A549 (cell line): Measurements from ENCODE around the gene TTC34. TPM values are rescaled to one million over a fixed set of nuclear protein-coding genes. Genes with fewer than 3 reads are reported as not detected.

ENCODE experiments used
- ATAC-seq, 2 experiments: fragments of 200-7000 bp in 1 of 2; fragments of >200 bp in 1 of 2; cut with Nextera tagmentation in 1 of 2; cut with Tn5 transposase in 1 of 2; 3 replicates each; pipeline versions ENCODE4 v1.8.0 to v1.9.1; 2018 to 2020; ENCODE audit warnings: mild to moderate bottlenecking in 1 of 2, moderate library complexity in 1 of 2
- CTCF ChIA-PET: fragments of 300-600 bp; sonication (Branson Sonifier 250); formaldehyde crosslinking; extraction: SDS; loops from one replicate; lab custom pipeline; 2021; ENCODE audit warnings: antibody characterized with exemption, inconsistent platforms; lab: Yijun Ruan, JAX
- POLR2A ChIA-PET: fragments of 350-600 bp; formaldehyde crosslinking; extraction: SDS; loops from one replicate; lab custom pipeline; 2021; ENCODE audit warnings: antibody characterized with exemption, inconsistent platforms; lab: Yijun Ruan, JAX
- DNase-seq, 2 experiments: peaks; one replicate each; pipeline versions ENCODE4 v3.0.0 to v3.0.0-alpha.2; 2011 to 2016; ENCODE audit warnings: low read depth in 1 of 2, low spot score in 1 of 2
- FAIRE-seq: peaks from 2 replicates; lab custom pipeline; 2011; peaks lifted over from hg19 to GRCh38; lab: Jason Lieb, UNC
- H3K27ac ChIP-seq, 2 experiments: fragments of >200 bp; sonication (Bioruptor Twin); formaldehyde crosslinking; 3 replicates each; pipeline ENCODE4 v1.5.1; 2016 to 2017
- H3K4me1 ChIP-seq: fragments of >200 bp; sonication (Bioruptor Twin); formaldehyde crosslinking; 3 replicates; pipeline ENCODE4 v1.6.1; 2016
- H3K4me2 ChIP-seq: fragments of >200 bp; sonication (Bioruptor Twin); formaldehyde crosslinking; 3 replicates; pipeline ENCODE4 v1.6.1; 2016
- H3K4me3 ChIP-seq: fragments of >200 bp; sonication (Bioruptor Twin); formaldehyde crosslinking; 3 replicates; pipeline ENCODE4 v1.5.1; 2016
- H3K9me3 ChIP-seq: fragments of >200 bp; sonication (Bioruptor Twin); formaldehyde crosslinking; 3 replicates; pipeline ENCODE4 v1.6.1; 2016
- BHLHE40 ChIP-seq: IDR thresholded peaks from 2 replicates; pipeline ENCODE4 v1.6.1; 2012; ENCODE audit warnings: low read depth, low read length, inconsistent platforms
- CHD4 ChIP-seq: fragments of 200-600 bp; sonication (generic); IDR thresholded peaks from 2 replicates; pipeline ENCODE4 v1.6.1; 2016; ENCODE audit warnings: antibody characterized with exemption, mild to moderate bottlenecking, borderline replicate concordance
- E2F6 ChIP-seq: IDR thresholded peaks from 2 replicates; pipeline ENCODE4 v1.6.1; 2012; ENCODE audit warnings: low read depth, borderline replicate concordance
- EHF ChIP-seq: fragments of 250-450 bp; sonication (Bioruptor Pico); IDR thresholded peaks from 2 replicates; pipeline ENCODE4 v1.5.0; 2020; ENCODE audit warnings: mild to moderate bottlenecking
- FOSL2 ChIP-seq, 2 experiments: fragments of 450-650 bp in 1 of 2; fragments of >200 bp in 1 of 2; sonication (Bioruptor Twin) in 1 of 2; formaldehyde crosslinking; IDR thresholded peaks; 2 replicates each; pipeline versions ENCODE4 v1.5.0 to v1.6.1; 2016 to 2020; ENCODE audit warnings: mild to moderate bottlenecking in 1 of 2, moderate library complexity in 1 of 2
- GATA3 ChIP-seq: IDR thresholded peaks from 2 replicates; pipeline ENCODE4 v1.6.1; 2012; ENCODE audit warnings: borderline replicate concordance
- HDAC2 ChIP-seq: fragments of 200-600 bp; sonication (generic); IDR thresholded peaks from 2 replicates; pipeline ENCODE4 v1.6.1; 2016
- HOXA7 ChIP-seq: fragments of 250-450 bp; sonication (Bioruptor Pico); IDR thresholded peaks from 2 replicates; pipeline ENCODE4 v1.5.0; 2020; ENCODE audit warnings: mild to moderate bottlenecking, moderate library complexity
- HOXB13 ChIP-seq: fragments of 250-450 bp; sonication (Bioruptor Pico); IDR thresholded peaks from 2 replicates; pipeline ENCODE4 v1.5.0; 2020; ENCODE audit warnings: low read depth, mild to moderate bottlenecking, moderate library complexity
- JUNB ChIP-seq: fragments of >200 bp; sonication (Bioruptor Twin); formaldehyde crosslinking; IDR thresholded peaks from 2 replicates; pipeline ENCODE4 v1.6.1; 2016
- KDM1A ChIP-seq: fragments of 200-600 bp; sonication (generic); IDR thresholded peaks from 2 replicates; pipeline ENCODE4 v1.6.1; 2016; ENCODE audit warnings: low read depth, mild to moderate bottlenecking
- KDM5A ChIP-seq: fragments of 200-600 bp; sonication (generic); IDR thresholded peaks from 2 replicates; pipeline ENCODE4 v1.6.1; 2016; ENCODE audit warnings: antibody characterized with exemption, mild to moderate bottlenecking
- NFE2L2 ChIP-seq: fragments of 150-350 bp; conservative IDR thresholded peaks from 2 replicates; pipeline ENCODE4 v1.6.1; 2014; ENCODE audit warnings: low read length
- NPAS2 ChIP-seq: fragments of 250-450 bp; sonication (Bioruptor Pico); IDR thresholded peaks from 2 replicates; pipeline ENCODE4 v1.8.0; 2022; ENCODE audit warnings: mild to moderate bottlenecking, moderate library complexity, borderline replicate concordance
- PBX3 ChIP-seq: IDR thresholded peaks from 2 replicates; pipeline ENCODE4 v1.6.1; 2012
- RARB ChIP-seq: fragments of 250-450 bp; sonication (Bioruptor Pico); IDR thresholded peaks from 2 replicates; pipeline ENCODE4 v1.8.0; 2021; ENCODE audit warnings: mild to moderate bottlenecking, moderate library complexity
- RFX5 ChIP-seq: fragments of 450-650 bp; IDR thresholded peaks from 2 replicates; pipeline ENCODE4 v1.7.1; 2014; ENCODE audit warnings: antibody characterized with exemption, mild to moderate bottlenecking, moderate library complexity
- SREBF2 ChIP-seq: fragments of 450-650 bp; IDR thresholded peaks from 2 replicates; pipeline ENCODE4 v1.6.1; 2014; ENCODE audit warnings: mild to moderate bottlenecking, moderate library complexity
- TFCP2L1 ChIP-seq: fragments of 250-450 bp; sonication (Bioruptor Pico); IDR thresholded peaks from 2 replicates; pipeline ENCODE4 v1.5.0; 2021; ENCODE audit warnings: mild to moderate bottlenecking
- ZFP36 ChIP-seq: fragments of 450-650 bp; IDR thresholded peaks from 2 replicates; pipeline ENCODE4 v1.6.1; 2014; ENCODE audit warnings: borderline replicate concordance; ENCODE audit not compliant: partially characterized antibody
- WGBS: methylation state at CpG from one replicate; pipeline ENCODE4 v1.1.6; 2017; ENCODE audit errors: missing lambda C conversion rate; 5-methylcytosine and 5-hydroxymethylcytosine counted together
- polyA plus RNA-seq, 4 experiments: library from polyadenylated mRNA; depleted of rRNA in 3 of 4; stranded (reverse); fragments of >200 nt; fragmentation: RNase III in 1 of 4; extraction: RNeasy Plus Mini Kit Qiagen cat#74134 plus additional on column Dnase treatment in 1 of 4; gene quantifications; 2 replicates in 3 of 4; 3 replicates in 1 of 4; pipeline ENCODE4 v1.2.3, GENCODE V29; 2011 to 2017
- TF ChIP-seq, protein P1 (sequence below): fragments of 250-450 bp; sonication (Bioruptor Pico); IDR thresholded peaks from 2 replicates; pipeline ENCODE4 v1.5.0; 2020; ENCODE audit warnings: low read depth, mild to moderate bottlenecking, moderate library complexity

TTC34 gene
- polyA plus RNA-seq, 2 of the 4 experiments (the other 2 are of a cell fraction), result 0.04 to 0.05 TPM

DNA sequence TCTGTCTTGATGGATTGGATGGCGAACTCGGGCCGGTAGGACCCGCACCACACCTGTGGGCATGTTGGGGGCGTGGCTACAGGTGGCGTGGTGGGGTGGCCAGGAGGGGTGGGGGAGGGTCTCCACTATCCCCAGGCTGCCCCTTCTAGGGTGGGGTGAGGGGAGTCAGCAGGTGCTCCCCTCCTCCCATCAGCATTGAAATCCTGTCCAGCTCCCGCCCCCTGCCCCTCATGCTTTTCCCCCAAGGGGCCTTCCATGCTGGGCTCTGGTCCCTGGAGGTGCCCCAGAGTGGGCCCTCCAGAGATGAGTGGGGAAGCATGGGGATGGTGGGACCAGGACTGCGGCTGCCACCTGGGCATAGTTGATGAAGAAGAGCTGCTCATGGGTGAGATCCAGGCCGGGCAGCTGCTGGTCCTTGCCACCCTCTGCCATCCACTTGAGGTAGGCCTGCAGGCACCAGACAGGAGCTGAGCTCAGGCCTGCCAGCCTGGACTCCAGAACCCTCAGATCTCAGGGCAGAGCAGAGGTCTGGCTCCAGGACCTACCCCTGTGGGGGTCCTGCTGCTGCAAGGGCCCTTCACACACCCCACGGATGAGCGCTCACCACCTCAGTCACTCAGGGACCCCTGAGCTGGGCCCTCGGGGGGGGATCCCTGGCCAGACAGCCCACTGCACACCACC is 209.8 kb downstream of the TTC34 start:
- CTCF ChIA-PET, result no interaction called here
- Histone ChIP-seq H3K4me2 (no peak overlapping the region), H3K9me3 (no peaks in the 10 kb centered on the region), H3K27ac (no peak overlapping the region), H3K4me3 (no peak overlapping the region), H3K4me1 (no peaks in the 10 kb centered on the region; the same call in 2 of the 3 replicates)
- POLR2A ChIA-PET, result no interaction called here
- FAIRE-seq (no peak), ATAC-seq (no peak), DNase-seq (no peak)
- TF ChIP-seq ZFP36, result no peak
- TF ChIP-seq CHD4, result no peak
- no peak for TF ChIP-seq FOSL2 (IDR thresholded peaks at IDR 0.05)
- no peak for TF ChIP-seq FOSL2 (CRISPR knock-in tag; IDR thresholded peaks at IDR 0.05)
- no peak for TF ChIP-seq NFE2L2
- TF ChIP-seq NPAS2 (CRISPR knock-in tag), result no peak
- no peak for TF ChIP-seq JUNB
- no peak for TF ChIP-seq PBX3
- no peak for TF ChIP-seq KDM1A
- no peak for TF ChIP-seq EHF (CRISPR knock-in tag)
- no peak for TF ChIP-seq HOXB13 (CRISPR knock-in tag)
- no peak for TF ChIP-seq HDAC2
- TF ChIP-seq SREBF2, result no peak
- TF ChIP-seq RARB (CRISPR knock-in tag), result no peak
- TF ChIP-seq, protein P1, sequence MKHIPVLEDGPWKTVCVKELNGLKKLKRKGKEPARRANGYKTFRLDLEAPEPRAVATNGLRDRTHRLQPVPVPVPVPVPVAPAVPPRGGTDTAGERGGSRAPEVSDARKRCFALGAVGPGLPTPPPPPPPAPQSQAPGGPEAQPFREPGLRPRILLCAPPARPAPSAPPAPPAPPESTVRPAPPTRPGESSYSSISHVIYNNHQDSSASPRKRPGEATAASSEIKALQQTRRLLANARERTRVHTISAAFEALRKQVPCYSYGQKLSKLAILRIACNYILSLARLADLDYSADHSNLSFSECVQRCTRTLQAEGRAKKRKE (CRISPR knock-in tag), result no peak
- TF ChIP-seq KDM5A, result no peak
- no peak for TF ChIP-seq BHLHE40
- no CpG with 5 or more reads among the region's 12 CpGs for WGBS

DNA sequence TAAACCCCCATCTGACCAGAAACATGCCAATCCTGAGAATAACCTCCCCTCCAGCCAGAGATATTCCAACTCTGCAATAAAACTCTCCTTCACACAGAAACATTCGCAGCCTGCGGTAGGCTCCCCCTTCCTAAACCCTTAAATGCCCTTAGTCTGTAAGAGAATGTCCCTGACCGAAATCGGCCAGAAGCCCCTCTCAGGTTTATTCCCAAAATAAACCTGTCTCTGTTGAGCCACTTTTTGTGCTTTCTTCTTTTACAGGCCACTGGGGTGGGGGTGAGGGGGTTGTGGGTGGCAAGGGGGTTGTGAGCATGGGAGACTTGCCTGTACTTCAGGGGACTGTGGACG is 210.3 kb downstream of the TTC34 start:
- POLR2A ChIA-PET, result no interaction called here
- 82% methylated on average over 5 of the region's 5 CpGs for WGBS
- CTCF ChIA-PET, result no interaction called here
- no peak overlapping the region for H3K4me3 ChIP-seq
- TF ChIP-seq E2F6 (no peak), KDM5A (no peak), GATA3 (no peak)
- no peaks in the 10 kb centered on the region for H3K9me3 ChIP-seq
- no peak overlapping the region for H3K27ac ChIP-seq
- no peaks in the 10 kb centered on the region; the same call in 2 of the 3 replicates for H3K4me1 ChIP-seq
- H3K4me2 ChIP-seq, result no peak overlapping the region
- no peak for ATAC-seq
- DNase-seq, result no peak
- no peak for FAIRE-seq

GRCh38 chr1:2590233-2591141 is 211.0 kb downstream of the TTC34 start:
- Histone ChIP-seq H3K4me3 (no peak overlapping the region), H3K4me2 (no peak overlapping the region)
- CTCF ChIA-PET, result no interaction called here
- no peak for TF ChIP-seq SREBF2
- no peak for TF ChIP-seq KDM1A
- no peak for TF ChIP-seq CHD4
- TF ChIP-seq HOXA7 (CRISPR knock-in tag), result no peak
- TF ChIP-seq TFCP2L1 (CRISPR knock-in tag), result no peak
- TF ChIP-seq RFX5, result no peak
- no peak for TF ChIP-seq HDAC2
- no peak for TF ChIP-seq PBX3
- TF ChIP-seq, all 56 proteins: peak for 0
- POLR2A ChIA-PET, result no interaction called here
- 95% methylated on average over 10 of the region's 31 CpGs for WGBS
- ATAC-seq, result no peak
- DNase-seq, result no peak
- no peak for FAIRE-seq
- no peaks in the 10 kb centered on the region; the same call in 2 of the 3 replicates for H3K4me1 ChIP-seq
- no peaks in the 10 kb centered on the region for H3K9me3 ChIP-seq
- H3K27ac ChIP-seq, result no peak overlapping the region
